Measurements from ENCODE around the gene ANKRD11.
"Not testable (repeated sequence)": the region's sequence is repeated elsewhere in the genome, so short reads cannot be mapped to it uniquely, and the experiment has no call there.

ANKRD11 gene

DNA sequence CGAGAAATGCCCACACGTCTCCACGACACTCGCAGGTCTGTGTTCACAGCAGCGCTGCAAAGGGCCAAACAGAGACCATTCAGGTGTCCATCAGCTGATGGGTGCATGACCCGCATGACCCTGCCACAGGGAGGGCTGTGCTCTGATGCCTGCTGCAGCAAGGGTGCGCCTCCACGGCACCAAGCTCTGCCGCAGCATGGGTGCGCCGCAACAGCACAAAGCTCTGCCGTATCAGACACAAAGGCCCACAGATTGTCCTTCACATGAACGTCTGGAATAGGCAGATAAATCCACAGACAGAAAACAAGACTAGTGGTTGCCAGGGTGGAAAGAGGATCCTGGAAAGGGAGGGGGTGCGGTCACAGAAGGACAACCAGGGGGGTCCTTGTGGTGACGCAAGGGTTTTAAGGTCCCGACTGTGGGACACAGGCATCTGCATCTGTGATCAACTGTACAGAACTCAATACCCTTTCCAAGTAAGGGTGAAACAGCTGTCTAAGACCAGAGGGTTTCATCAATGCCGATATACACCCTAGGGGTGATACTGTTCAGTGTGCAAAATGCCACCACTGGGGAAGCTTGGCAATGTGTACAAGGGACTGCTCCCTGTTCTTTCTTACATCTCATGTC lies 121.0 kb downstream of the ANKRD11 start:
- no peak for DNase-seq (ENCODE audit: low read depth in 4 of 4, low spot score in 1 of 4)

DNA sequence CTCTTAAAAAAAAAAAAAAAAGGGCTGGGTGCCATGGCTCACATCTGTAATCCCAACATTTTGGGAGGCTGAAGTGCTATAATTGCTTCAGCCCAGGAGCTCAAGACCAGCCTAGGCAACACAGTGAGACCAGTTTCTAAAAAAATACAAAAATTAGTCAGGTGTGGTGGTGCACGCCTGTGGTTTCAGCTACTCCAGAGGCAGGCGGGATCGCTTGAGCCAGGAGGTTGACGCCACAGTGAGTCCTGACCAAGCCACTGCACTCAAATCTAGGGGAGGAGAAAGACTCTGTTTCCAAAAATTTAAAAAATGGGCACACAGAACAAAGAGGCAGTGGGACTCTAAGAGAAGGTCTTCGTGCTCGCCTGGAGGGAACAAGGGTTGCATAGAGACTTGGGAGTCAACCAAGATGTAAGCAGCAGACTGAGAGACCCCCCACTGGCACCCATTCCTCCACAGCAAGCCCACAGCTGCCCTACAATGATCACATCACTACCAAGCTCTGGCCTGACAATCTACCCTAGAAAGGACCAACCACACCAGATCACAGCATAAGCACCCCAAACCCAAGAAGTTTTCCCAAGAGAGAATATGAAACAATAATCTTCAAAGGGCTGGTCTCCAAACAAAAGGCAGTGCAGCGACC lies 121.6 kb downstream of the ANKRD11 start:
- DNase-seq (ENCODE audit: low read depth in 4 of 4, low spot score in 1 of 4) = no peak

DNA sequence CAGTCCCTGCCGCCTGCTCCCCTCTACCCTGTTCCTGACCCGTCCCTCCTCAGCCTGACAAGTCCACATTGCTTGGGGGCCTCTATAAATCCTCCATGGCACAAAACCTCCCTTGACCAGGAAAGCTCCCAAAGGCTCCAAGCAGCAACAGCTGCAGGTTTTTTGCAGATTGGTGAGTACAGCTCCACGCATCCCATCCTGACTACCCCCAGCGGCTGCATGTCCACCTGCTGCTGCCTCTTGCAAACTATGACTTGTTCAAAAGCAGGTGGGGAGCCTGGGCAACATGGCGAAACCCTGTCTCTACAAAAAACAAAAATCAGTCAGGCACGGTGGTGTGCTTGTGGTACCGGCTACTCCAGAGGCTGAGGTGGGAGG lies 122.8 kb downstream of the ANKRD11 start:
- DNase-seq (ENCODE audit: low read depth in 4 of 4, low spot score in 1 of 4) = no peak

DNA sequence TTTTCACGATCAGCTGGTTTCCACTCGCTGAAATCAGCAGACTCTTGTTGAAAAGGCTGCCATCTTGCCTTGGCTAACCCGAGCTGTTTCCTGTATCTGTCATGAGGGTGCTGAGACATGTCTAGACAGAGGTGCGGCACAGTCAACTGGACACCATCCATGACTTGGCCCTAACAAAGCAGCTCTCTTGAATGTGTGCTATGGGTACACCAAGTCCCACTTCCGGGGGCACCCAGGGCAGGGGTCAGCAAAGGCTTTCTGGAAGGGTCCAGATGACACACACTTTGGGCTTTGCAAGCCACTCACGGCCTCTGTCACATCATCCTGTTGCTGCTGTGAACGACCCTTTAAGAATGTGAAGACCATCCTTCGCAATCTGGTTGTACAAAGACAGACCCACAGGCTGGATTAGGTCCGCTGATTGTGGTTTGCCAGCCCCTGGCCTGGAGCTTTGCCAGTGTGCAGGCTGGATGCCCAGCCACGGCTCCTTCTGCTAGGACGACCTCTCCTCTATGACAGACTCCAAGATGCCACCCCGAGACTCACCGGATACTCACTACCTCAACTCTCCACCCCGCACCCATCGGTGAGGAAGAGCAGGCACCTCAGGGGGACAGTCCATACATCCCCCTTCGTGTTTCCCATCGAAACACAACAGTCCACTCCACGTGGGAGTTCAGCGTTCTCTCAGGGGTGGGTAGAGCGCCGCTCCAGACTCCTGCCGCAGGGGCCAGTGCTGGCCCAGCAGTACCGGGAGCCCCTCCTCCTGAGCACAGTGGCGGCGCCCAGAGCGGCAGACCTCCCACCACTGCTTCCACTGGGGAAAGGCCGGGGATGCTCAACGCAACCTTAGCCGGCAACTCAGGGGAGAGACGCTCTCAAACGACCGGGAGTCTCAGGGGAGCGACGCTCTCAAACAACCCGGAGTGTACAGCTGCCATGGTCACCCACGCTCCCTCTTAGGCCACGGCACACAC lies 123.5 kb downstream of the ANKRD11 start:
- no peak for DNase-seq (ENCODE audit: low read depth in 4 of 4, low spot score in 1 of 4)

DNA sequence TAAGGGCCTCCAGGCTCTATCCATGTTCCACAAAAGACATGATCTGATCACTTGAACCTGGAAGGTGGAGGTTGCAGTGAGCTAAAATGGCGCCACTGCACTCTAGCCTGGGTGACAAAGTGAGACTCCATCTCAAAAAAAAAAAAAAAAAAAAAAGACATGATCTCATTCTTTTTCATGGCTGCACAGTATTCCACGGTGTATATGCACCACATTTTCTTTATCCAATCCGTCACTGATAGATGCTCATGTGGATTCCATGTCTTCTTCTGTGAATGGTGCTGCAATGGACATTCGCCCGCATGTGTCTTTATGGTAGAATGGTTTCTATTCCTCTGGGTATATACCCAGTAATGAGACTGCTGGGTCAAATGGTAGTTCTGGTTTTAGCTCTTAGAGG lies 124.4 kb downstream of the ANKRD11 start:
- no peak for DNase-seq (ENCODE audit: low read depth in 4 of 4, low spot score in 1 of 4)

DNA sequence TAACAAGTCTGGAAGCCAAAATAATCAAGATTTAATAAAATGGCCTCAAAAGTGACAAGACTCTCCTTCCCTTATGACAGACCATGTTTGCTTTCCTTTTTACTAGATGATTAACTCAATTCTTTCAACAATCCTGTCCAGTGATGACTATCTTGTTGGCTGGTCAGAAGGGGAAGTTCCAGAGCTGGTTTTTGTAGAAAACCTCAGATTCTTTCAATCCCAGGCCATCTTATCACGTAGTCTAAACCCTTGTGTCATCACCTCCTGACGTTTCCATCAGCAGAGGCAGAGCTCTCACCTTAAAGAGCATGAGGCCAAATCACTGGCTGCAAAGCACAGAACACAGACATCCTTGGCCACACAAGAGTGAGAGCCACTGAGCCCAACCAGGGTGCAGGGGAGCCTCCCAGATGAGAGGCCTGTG lies 125.3 kb downstream of the ANKRD11 start:
- DNase-seq (ENCODE audit: low read depth in 4 of 4, low spot score in 1 of 4) = no peak

DNA sequence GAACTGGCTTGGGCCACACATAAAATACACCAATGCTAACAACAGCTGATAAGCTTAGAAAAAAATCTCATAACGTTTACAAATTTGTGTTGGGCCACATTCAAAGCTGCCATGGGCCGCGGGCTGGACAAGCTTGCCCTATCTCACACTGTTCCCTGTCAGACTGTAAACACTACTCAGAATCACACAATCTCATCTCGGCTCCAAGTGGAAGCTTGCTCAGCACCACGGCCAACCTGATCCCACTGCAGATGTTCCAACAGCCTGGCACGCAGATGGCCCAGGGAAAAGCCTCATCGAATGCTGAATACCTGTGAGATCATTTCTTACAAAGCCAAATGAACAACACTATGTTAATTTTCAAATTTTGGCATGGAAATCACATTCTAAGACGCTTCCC lies 125.8 kb downstream of the ANKRD11 start:
- DNase-seq (ENCODE audit: low read depth in 4 of 4, low spot score in 1 of 4) = no peak

DNA sequence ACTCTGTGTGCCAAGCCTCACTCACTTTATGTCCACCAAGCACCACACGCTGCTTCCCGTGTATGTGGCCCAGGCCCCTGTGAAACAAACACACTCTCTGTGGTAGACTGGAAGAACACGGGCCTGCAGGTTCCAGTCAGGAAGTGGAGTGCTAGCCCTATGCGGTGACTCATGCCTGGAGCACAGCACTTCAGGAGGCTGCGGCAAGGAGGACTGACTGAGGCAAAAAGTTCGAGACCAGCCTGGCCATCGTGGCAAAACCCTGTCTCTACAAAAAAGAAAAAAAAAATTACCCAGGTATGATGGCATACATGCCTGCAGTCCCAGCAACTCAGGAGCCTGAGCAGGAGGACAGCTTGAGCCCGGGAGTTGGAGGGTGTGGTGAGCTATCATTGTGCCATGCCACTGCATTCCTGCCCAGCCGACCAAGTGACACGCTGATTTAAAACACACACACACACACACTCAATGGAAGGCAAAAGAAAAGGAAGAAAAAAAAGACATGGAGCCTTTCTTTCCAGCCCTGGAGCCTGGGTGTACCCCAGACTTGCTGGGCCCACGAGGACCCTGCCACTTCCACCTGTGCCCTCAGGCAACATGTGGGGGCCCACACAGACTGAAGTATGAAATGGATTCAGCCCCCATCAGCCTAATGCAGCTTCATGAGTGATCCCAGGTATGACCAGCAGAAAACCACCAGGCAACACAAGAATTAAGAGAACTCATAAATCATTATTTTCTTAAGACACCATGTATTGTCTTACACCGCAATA lies 126.6 kb downstream of the ANKRD11 start:
- no peak for DNase-seq (ENCODE audit: low read depth in 4 of 4, low spot score in 1 of 4)

DNA sequence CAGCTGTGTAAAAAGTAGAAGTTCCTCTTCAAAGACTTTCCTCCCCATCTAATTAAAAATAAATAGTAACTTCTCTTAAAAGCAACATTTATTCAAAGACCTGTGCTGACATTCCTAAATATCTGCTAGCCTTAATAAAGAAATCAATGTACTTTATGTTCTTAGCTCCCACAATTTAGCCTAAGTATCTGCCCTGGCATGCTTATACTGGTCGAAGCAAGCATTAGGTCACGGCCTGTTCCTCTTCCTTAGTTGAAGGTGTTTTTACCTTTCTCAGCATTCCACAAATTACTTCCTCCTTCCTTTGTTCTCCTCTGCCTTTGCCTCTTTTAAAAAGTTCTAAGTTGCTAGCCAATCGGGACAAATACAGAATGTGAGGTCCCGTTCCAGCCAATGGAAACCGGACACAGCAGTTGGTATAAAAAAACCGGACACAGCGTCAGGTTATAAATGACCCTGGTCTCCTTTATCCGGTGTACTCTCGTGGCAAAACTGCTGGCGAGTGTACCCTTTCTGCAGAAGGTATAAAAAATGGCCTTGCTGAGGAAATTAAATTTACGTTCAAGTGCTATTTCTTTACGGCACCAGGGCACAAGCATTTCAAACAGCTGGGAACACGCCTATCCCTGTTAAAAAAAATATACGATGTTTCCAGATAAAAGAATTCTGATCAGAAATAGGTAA lies 127.7 kb downstream of the ANKRD11 start:
- not testable (repeated sequence) for DNase-seq (ENCODE audit: low read depth in 4 of 4, low spot score in 1 of 4)

DNA sequence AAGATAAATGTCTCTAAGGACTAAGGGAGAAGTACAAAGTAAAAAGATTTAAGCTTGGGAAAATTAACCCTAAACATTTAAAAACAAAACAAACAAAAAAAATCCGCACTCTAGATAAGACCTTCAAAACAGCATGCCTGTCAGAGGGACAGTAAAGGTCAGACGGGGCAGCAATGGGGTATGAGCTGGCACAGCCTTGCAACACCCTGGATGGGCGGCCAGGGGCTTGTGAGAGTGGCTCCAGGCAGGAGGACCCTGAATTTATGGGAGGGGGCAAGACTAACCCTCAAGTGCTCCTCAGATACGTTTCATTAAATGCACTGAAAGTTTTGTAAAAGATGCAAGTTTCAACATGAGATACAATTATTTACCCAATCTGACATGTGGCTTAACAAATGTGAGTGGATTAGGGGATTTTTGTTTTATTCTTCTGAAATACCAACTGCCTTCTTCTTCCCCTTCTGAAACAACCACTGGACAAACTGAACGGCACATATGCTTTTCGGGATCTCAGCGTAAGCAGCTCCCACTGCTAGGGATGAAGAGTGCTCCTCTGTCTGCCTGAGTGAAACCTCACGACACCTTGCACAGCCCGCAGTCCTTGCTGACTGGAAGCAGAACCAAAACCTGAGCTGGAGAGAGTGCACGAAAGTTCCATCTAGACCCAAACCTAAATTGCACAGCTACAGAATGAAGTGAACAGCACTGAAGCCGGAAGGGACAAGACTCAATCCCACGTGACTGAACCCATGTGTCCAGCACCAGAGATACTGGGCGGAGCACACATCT lies 128.4 kb downstream of the ANKRD11 start:
- DNase-seq (ENCODE audit: low read depth in 4 of 4, low spot score in 1 of 4) = no peak

DNA sequence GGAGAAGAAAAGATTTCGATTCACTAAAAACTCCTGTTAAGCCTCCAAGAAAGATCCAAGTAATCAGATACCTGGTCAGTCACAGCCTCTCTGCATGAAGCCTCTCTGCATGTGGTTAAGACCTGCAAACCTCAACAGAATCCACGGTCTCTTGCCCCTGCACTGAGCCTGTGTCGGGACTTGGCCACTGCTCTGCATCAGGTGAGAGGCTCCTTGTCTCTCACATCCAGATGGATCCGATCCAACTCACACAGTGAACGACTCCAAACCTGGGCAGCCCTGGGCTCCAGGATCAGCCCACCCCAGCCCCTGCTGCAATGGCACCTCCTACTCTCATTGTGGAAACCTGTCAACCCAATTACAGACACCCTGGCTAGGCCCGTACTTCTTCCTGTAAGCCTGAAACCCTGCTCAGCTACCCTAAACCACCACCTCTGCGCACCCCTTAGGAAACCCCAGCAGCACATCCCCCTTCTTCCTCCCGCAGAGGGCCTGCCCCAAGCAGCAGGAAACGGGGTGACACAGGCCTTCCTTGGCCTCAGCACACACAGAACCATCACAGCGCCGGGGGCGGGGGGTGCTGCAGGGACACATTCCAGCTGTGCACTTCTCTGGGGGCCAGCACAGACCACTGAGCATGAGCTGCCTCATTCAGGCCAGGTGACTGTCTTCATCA lies 129.5 kb downstream of the ANKRD11 start:
- DNase-seq (ENCODE audit: low read depth in 4 of 4, low spot score in 1 of 4) = peak in 3 of 4 experiments; percentile 34 to 78 (median 67)

DNA sequence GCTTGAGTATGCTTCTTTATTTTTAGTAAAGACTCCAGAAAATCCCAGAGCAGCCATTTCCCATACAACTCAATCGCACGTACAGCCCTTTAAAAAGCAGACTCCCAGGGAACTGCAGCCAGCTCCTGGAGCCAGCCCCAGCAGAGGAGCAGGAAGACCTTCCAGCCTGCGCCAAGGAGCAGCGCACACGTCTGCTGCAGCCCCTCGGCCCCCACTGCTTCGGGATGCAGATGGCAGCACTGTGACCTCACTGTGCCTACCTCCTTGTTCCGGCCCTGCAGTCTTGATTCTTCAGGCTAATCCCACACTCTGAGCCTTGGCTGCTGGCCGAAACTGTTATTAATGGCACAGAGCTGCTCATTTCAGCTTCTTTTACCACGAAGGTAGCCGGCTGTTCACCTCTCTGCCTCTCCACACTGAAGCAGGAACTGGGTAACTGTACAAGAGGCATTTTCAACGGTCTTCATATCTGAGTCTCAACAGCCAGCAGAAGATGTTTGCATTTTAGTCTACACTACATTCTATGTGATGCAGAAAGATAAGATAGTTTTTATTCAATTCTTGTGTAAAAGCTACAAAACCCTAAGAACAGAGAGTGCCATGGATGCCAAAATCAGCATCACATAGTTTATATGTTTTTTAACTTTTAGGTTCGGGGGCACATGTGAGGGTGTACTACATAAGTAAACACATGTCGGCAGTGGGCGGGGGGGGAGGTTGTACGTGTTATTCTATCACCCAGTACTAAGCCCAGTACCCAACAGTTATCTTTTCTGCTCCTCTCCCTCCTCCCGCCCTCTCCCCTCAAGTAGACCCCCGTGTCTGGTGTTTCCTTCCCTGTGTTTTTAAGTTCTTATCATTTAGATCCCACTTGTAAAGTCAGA lies 130.9 kb downstream of the ANKRD11 start:
- DNase-seq (ENCODE audit: low read depth in 4 of 4, low spot score in 1 of 4) = no peak

DNA sequence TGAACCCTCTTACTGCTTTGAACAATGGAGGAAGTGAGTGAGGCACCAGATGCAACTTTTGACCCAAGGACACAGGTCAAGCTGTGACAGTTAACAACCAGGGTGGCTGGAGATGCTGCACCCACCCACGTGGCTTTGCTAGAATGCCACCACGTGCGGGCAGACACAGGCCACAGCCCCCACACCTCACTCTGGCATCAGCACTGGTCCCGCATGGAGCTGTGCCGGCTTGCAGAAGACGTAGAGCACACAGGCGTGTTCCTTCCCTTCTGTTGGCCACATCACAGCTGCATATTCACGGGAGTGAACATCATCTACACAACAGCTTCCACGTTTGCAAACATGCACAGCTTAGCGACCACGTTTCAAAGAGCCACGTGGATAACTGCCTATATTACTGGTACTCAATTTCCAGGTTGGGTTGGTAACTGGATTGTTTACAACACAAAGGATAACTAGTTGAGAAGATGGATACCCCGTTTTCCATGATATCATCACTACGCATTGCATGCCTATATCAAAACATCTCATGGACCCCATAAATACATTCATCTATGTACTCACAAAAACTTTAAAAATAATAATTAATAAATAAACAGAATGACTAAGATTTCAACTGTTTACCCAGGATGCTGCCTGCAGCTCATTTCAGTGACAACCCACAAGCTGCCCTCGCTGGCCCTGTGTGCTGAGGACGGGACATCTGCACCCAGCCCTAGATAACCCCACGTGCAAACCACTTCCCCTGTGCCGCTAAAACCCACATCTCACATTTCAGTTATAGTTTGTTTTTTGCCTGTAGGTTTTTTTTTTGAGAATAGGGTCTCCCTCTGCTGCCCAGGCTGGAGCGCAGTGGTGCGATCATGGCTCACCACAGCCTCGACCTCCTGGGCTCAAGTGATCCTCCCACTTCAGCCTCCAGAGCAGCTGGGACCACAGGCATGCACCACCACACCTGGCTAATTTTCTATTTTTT lies 132.0 kb downstream of the ANKRD11 start:
- DNase-seq (ENCODE audit: low read depth in 4 of 4, low spot score in 1 of 4) = no peak

DNA sequence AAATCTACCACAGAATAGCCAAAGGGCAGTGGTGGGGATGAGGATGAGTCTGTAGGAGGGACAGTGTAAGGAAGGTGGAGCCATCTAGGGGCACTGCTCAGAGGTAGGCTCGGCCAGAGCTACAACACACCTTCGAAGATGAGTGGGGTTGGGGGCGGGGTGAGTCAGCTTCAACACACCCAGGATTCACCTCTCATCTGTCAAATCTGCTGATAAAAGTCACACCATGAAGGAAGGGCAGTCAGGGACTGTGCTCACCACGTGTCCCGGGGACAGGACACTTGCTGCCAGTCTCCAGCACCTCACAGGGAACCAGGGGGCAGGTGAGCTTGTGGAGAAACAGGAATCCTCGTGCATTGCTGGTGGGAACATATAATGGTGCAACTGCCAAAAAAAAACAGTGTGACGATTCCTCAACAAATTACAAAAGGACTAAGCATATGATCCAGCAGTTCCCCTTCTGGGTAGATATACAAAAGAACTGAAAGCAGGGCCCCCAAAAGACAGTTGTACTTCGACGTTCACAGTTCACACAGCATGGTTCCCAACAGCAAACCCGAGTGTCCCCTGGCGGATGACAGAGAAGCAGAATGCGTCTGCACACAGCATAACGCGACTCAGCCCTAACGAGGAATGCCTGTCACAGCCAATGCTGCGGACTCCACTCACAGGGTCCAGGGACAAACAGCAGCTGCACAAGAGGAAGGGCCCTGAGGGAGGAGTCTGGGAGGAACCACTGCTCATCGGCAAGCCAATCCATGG lies 133.1 kb downstream of the ANKRD11 start:
- peak; percentile 38 to 62 (median 46) for DNase-seq (ENCODE audit: low read depth in 4 of 4, low spot score in 1 of 4)

DNA sequence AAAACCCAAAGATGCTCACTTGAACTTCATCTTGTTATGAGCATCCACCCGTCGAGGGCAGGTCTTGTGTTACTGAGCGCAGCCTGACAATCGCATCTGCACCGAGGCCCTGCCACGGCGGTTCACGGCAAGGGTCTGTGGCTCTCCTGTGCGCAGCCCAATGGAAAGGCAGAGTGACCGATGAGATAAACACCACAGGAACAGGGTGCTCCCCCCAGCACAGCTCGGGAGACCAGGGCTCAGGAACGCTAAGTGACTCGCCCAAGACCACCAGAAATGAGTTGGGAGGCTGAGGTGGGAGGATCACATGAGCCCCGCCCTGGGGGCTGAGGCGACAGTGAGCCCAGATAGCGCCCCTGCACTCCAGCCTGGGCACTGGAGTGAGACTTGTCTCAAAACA lies 134.7 kb downstream of the ANKRD11 start:
- DNase-seq (ENCODE audit: low read depth in 4 of 4, low spot score in 1 of 4) = no peak

DNA sequence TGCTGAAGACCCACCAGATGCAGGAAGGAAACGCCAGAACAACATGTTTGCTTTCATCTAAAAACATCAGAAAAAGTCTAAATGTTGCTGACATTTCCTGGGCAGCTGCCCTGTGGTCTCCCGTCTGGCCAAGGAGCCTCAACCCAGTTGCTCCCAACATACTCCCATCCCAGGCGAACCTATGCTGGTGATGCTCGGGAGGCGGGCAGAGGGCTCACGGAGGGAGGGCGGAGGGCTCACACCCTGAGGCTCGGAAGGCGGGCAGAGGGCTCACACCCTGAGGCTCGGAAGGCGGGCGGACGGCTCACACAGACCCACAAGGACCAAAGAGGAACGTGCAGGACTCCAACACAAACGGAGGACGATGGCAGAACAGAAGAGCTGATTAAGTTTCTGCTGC lies 135.4 kb downstream of the ANKRD11 start:
- no peak for DNase-seq (ENCODE audit: low read depth in 4 of 4, low spot score in 1 of 4)

Measured in stimulated activated CD4-positive, alpha-beta T cell treated with anti-CD3 and anti-CD28 coated beads, Interleukin-1b, Interleukin-23, amount 100 ng/mL, for 24 hours (primary cell).